GM21367 (cell line): ENCODE data around the gene SLC35A5.

Experiments used
- ATAC-seq: cut with Tn5 transposase; IDR thresholded peaks from one replicate; pipeline ENCODE4 v1.9.1; 2021; ENCODE audit not compliant: unreplicated experiment

The SLC35A5 gene

DNA sequence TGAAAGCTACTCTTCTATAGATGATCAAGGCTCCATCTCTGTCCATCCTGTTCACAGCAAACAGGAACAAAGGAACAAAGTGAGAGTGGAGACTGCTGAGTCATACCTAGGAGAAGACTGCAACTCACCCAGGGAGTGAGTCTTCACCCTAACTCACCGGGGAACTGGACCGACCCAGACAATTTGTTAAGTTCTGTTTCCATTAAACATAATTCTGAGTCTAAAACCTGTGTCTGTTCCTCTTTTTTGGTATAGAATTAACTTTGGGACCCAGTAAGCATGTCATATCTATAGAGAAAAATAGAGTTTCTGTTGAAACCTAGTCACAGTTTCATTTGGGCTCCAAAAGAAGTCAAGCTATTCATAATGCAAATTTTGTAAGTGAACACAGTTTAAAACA, 57.5 kb downstream of the SLC35A5 start:
- peak; percentile 75 for ATAC-seq

DNA sequence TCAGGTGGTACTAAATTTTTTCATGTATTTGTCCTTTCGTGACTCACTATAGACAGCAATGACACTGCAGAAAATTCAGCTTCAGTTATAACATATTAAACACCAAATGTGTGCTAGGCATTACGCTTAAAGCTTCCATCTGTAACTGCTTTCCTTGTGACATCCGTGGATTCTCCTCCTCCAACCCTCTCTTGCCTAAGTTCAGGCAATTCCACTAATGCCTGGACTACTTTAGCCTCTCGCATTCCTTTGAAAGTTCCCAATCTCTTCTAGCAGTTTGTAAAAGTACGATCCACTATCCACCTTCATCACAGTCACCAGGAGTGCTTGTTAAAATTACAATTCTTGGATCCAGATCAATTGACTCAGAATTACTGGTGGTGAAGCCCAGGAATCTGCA, 61.4 kb downstream of the SLC35A5 start:
- no peak for ATAC-seq

DNA sequence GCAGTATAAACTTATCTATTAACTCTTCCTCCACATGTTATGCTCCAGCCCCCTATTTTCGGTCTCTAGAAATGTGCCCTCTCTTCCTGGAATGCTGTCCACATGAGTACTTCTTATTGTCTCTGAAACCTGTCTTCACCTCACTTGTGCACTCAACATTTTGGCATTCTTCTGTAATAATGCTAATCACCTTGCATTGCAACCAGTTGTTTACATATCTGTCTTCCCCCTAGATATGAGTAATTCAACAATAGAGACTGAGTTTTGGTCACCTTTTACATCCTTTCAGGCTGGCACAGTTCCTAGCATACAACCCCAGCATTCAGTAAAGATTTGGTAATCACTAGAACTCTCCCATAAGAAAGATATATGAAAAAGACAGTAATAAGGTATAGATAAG, 61.9 kb downstream of the SLC35A5 start:
- ATAC-seq: no peak

DNA sequence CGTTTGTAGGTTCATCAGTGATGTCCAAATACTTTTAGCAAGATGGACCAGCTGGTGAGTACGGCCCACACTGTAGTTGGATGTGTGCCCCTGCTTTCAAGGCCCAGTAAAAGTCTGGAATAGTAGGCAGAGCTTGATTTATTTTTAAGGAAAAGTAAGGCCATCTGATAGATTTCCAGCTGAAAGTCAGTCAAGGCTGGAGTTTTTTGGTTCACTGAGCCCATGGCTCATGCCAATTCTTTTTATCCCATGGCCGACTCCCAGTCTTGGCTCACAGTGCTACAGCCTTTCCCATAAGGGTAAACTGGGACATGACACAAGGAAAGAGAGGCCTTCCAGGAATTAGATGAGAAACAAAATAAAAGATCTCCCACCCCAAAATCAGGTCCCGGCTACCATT, 65.6 kb downstream of the SLC35A5 start:
- no peak for ATAC-seq

DNA sequence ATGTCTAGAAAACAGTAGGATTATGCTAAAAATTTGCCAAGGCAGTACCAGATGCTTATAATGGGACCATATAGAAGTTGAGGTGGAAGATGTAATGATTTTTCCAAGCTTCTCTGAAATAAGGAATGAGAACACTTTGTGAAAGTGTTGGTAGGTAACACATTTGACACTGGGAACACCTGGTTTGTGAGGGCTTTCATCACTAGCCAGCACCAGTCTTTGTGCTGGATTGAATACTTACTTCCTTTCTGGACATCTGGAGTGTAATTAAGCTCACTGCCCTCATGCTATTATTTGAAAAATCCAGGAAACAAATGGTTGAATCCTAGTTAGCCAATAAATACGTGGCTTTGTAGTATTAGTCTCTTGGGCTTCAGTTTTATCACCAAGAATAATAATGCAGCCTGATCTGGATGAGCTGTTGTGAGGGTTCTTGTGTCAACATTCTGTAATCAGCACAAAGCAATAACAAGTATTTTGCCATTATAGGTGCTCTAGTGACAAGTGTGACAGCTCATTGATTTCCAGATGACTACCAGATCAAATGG, 66.1 kb downstream of the SLC35A5 start:
- no peak for ATAC-seq

DNA sequence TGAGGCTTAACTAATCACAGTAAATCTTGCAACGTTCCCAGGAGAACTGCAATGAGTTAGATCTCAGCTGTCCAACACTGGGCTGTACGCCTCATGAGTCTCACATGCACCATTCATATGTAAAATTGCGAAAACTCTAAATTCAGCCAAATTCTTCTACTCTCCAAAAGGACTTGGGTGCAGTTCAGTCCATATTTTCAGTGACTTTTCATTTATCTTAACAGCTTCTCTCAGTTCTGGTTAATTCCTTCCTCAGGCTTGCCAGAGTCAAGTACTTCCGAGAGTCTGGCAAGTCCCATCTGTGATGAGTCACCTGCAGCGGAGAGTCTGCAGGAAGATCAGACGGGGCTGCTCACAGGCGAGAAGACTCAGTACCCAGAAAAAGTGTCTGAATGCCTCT, 67.6 kb downstream of the SLC35A5 start:
- no peak for ATAC-seq

DNA sequence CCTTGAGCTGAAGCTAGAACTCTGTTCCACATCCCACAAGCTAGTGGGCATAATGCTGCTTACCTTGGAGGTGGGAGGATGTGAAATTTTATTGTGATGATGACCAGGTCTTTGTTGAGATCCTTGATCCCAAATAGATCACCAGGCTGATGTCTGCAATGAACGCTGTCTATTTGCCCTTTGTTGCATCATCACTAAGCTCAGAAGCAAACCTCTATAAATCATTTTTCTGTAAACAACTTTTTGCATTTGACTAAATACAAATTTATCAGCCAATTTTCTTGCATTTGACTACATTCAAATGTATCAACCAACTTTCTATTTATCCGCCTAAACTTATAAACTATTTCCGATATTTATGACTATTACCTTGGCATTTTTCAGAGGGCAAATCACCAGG, 69.4 kb downstream of the SLC35A5 start:
- no peak for ATAC-seq

DNA sequence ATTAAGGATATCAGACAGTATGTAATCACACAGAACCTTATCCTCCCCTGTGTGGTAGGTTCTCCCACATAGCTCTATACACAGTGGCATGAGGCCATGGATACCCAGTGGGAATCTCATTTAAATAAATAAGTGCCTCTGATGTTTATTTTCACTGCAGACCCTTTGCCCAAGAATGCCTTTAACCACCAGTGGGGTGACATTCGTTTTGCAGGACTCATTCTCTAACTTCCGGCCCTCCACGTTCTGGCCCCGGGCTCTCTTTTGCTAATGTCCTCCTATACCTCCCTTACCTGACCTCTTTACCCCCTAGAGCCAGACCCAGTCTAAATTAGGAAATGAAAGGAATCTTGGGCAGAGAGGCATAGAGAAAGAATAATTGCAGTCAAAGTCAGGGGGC, 70.8 kb downstream of the SLC35A5 start:
- ATAC-seq: no peak

DNA sequence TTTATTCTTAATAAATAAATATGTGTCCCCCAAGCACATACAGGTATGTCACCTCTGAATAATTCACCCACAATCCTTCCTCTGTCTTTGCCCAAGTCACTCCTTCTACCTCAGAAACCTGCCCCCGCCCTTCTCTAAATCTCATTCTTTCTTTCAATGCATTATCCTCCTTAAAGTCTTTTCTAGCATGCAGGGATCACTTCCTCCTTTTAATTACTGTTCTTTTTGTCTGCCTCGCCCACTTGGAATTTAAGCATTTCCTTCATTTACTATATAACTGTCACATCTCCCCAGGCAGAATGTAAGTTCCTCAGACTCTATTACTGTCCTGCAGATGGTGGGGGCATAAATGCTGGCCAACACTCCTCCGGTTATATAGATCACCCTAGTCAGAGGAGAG, 71.3 kb downstream of the SLC35A5 start:
- no peak for ATAC-seq

DNA sequence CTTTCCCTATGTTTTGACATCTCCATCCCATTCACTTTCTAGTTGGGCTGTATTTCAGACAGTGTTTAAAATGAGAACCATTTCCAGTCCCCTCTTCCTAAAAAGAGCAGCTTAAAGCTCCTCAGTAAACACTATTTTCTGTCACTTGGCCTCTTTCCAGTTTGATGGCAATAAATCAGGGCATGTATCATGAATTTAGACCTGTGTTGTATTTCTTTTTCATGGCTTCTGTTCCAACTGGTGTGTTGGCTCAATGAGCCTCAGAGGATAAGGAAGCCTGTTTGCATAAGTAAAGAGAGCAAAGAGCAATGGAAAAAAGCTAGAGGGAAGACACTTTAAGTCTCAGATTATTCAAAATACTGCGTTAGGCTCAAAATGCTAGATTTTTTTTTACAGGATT, 71.9 kb downstream of the SLC35A5 start:
- no peak for ATAC-seq

DNA sequence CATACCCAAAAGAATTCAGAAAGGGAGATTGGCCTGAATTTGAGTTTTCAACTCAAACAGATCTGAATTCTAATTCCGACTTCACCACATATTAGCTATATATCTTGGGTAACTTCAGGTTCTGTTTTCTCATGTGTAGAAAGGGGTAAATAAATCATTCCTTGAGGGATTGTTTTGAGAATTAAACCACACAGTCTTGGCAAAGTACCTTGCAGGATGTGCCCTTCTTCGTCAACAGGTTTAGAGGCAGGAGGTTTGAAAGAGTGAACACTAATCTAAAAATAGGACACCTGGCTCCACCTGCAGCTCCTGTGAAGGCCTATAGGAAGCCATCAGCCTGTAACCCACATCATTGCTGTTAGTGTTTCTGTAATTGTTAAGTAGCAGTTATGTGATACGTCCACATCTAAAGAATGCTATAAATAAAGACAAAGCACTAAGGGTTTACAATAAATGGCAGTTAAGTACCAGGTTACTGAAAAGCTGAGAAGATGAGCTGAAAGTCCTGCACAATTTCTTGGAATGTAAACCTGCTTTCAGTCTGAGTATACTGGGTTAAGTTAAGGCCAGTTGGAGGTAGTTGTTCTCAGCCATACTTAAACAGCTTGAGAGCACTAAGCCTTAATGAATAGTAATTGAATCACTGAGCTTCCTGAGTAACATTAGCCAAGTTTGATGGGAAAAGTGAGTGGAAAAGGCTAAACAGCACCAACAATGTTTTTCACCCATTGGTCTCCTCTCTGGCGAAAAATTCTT, 73.1 kb downstream of the SLC35A5 start:
- ATAC-seq: no peak
